K562 (cell line): ENCODE data around the gene PPP6C. TPM values are rescaled to one million over a fixed set of nuclear protein-coding genes. Genes with fewer than 3 reads are reported as not detected.

Experiments
- ASH1L ChIP-seq: fragments of 450-650 bp; IDR thresholded peaks from 2 replicates; pipeline ENCODE4 v1.6.1; 2018; ENCODE audit warnings: borderline replicate concordance, mild to moderate bottlenecking, low read depth; ENCODE audit not compliant: partially characterized antibody
- BACH1 ChIP-seq: fragments of 200-800 bp; sonication (Bioruptor generic); IDR thresholded peaks from 2 replicates; pipeline ENCODE4 v1.6.1; 2016; ENCODE audit warnings: missing genetic modification characterization, missing compliant biosample characterization
- FOSL1 ChIP-seq: fragments of 200-800 bp; sonication (Bioruptor generic); conservative IDR thresholded peaks from 2 replicates; pipeline ENCODE4 v1.6.1; 2016; ENCODE audit warnings: missing genetic modification characterization, missing compliant biosample characterization
- GATAD2B ChIP-seq: fragments of 450-650 bp; IDR thresholded peaks from 2 replicates; pipeline ENCODE4 v1.6.1; 2017; ENCODE audit warnings: mild to moderate bottlenecking, borderline replicate concordance
- MAFF ChIP-seq: IDR thresholded peaks from 2 replicates; pipeline ENCODE4 v1.6.1; 2012; ENCODE audit warnings: low read length, improper control_type of control experiment
- MAFK ChIP-seq: IDR thresholded peaks from 2 replicates; pipeline ENCODE4 v1.6.1; 2011; ENCODE audit warnings: low read length, improper control_type of control experiment
- MCM3 ChIP-seq: fragments of 450-650 bp; IDR thresholded peaks from 2 replicates; pipeline ENCODE4 v1.6.1; 2016
- NCOR1 ChIP-seq: fragments of 450-650 bp; IDR thresholded peaks from 2 replicates; pipeline ENCODE4 v1.6.1; 2016; ENCODE audit warnings: mild to moderate bottlenecking, moderate library complexity
- NR1H2 ChIP-seq: sonication (generic); formaldehyde crosslinking; IDR thresholded peaks from 2 replicates; pipeline ENCODE4 v1.4.0; 2020; ENCODE audit warnings: mild to moderate bottlenecking, missing genetic modification reagents
- POLR2B ChIP-seq: fragments of 450-650 bp; IDR thresholded peaks from 2 replicates; pipeline ENCODE4 v1.6.1; 2018; ENCODE audit warnings: low read depth; ENCODE audit not compliant: partially characterized antibody
- RBM14 ChIP-seq: fragments of 200-400 bp; formaldehyde crosslinking; IDR thresholded peaks from 2 replicates; pipeline ENCODE4 v1.6.1; 2018; ENCODE audit warnings: low read depth, mild to moderate bottlenecking, low read length, moderate library complexity, borderline replicate concordance; ENCODE audit not compliant: insufficient read depth
- SAP30 ChIP-seq: fragments of 200-600 bp; sonication (generic); IDR thresholded peaks from 2 replicates; pipeline ENCODE4 v1.6.1; 2012; ENCODE audit warnings: borderline replicate concordance, low read depth, mild to moderate bottlenecking, moderate library complexity, low read length, control low read depth, inconsistent platforms; ENCODE audit not compliant: insufficient read depth, poor library complexity, severe bottlenecking
- SMAD4 ChIP-seq: fragments of 250-450 bp; sonication (Bioruptor Pico); conservative IDR thresholded peaks from 2 replicates; pipeline ENCODE4 v1.8.0; 2021; ENCODE audit warnings: inconsistent platforms, mild to moderate bottlenecking, moderate library complexity
- SRF ChIP-seq, 2 experiments: fragments of 250-450, 450-650 bp in 1 of 2; sonication (Bioruptor Pico) in 1 of 2; sonication (generic) in 1 of 2; formaldehyde crosslinking; IDR thresholded peaks; 2 replicates each; pipeline versions ENCODE4 v1.5.0 to v1.5.1; 2020 to 2022; ENCODE audit warnings: mild to moderate bottlenecking in 1 of 2, missing genetic modification reagents in 1 of 2
- SRSF9 ChIP-seq: fragments of 200-400 bp; formaldehyde crosslinking; IDR thresholded peaks from 2 replicates; pipeline ENCODE4 v1.6.1; 2017; ENCODE audit warnings: low read depth, low read length, borderline replicate concordance
- STAT5A ChIP-seq: IDR thresholded peaks from 2 replicates; pipeline ENCODE4 v1.6.1; 2012; ENCODE audit warnings: low read length, inconsistent platforms, borderline replicate concordance
- STAT5B ChIP-seq: fragments of 250-450 bp; sonication (Bioruptor Pico); IDR thresholded peaks from 2 replicates; pipeline ENCODE4 v1.8.0; 2021; ENCODE audit warnings: mild to moderate bottlenecking, inconsistent platforms
- TCF7L2 ChIP-seq: fragments of 150-350 bp; IDR thresholded peaks from 2 replicates; pipeline ENCODE4 v1.6.1; 2016; ENCODE audit warnings: low read depth, mild to moderate bottlenecking, low read length, moderate library complexity
- ZFPM2 ChIP-seq: fragments of 250-450 bp; sonication (Bioruptor Pico); IDR thresholded peaks from 2 replicates; pipeline ENCODE4 v1.5.1; 2022; ENCODE audit warnings: mild to moderate bottlenecking
- ZNF140 ChIP-seq: fragments of 250-450 bp; sonication (Bioruptor Pico); IDR thresholded peaks from 2 replicates; pipeline ENCODE4 v1.8.0; 2021; ENCODE audit warnings: moderate library complexity, mild to moderate bottlenecking, inconsistent platforms
- ZNF212 ChIP-seq: fragments of 450-650 bp; formaldehyde crosslinking; IDR thresholded peaks from 2 replicates; pipeline ENCODE4 v1.4.0; 2020; ENCODE audit warnings: mild to moderate bottlenecking
- ZNF224 ChIP-seq: sonication (generic); formaldehyde crosslinking; IDR thresholded peaks from 2 replicates; pipeline ENCODE4 v1.8.0; 2022; ENCODE audit warnings: mild to moderate bottlenecking, missing genetic modification reagents
- ZNF41 ChIP-seq: fragments of 250-450 bp; sonication (Bioruptor Pico); conservative IDR thresholded peaks from 2 replicates; pipeline ENCODE4 v1.4.0; 2020; ENCODE audit warnings: mild to moderate bottlenecking
- ZNF583 ChIP-seq: fragments of 250-450 bp; sonication (Bioruptor Pico); IDR thresholded peaks from 2 replicates; pipeline ENCODE4 v1.4.0; 2020
- ZNF717 ChIP-seq: fragments of 250-450 bp; sonication (Bioruptor Pico); IDR thresholded peaks from 2 replicates; pipeline ENCODE4 v1.5.0; 2021
- ZNF76 ChIP-seq: fragments of 250-450 bp; sonication (Bioruptor Pico); IDR thresholded peaks from 2 replicates; pipeline ENCODE4 v1.4.0; 2020; ENCODE audit warnings: mild to moderate bottlenecking, moderate library complexity, borderline replicate concordance
- polyA plus RNA-seq, 8 experiments: library from polyadenylated mRNA; depleted of rRNA in 4 of 8; stranded (reverse) in 5 of 8; unstranded in 3 of 8; fragments of >200 nt; fragmentation: Nextera tagmentation in 2 of 8; fragmentation: Illumina TruSeq in 1 of 8; extraction: Ambion mirVana in 2 of 8; extraction: Trizol in 1 of 8; gene quantifications; 2 replicates each; pipeline versions ENCODE4 v1.2.1 to v1.2.3, GENCODE V29; 2011 to 2014; ENCODE audit warnings: inconsistent platforms in 1 of 8, missing spikeins in 1 of 8
- total RNA-seq, 7 experiments: library from RNA; depleted of rRNA in 6 of 7; stranded (reverse); fragments of >200 nt in 6 of 7; fragmentation: Illumina TruSeq in 2 of 7; extraction: Trizol in 2 of 7; gene quantifications; 2 replicates each; pipeline versions ENCODE4 v1.2.1 to v1.2.3, GENCODE V29; 2011 to 2021; ENCODE audit warnings: low replicate concordance in 1 of 7
- TF ChIP-seq, protein P1 (sequence below): fragments of 450-650 bp; formaldehyde crosslinking; IDR thresholded peaks from 2 replicates; pipeline ENCODE4 v1.4.0; 2022; ENCODE audit warnings: missing genetic modification characterization
- TF ChIP-seq, protein P2 (sequence below): IDR thresholded peaks from 3 replicates; pipeline ENCODE4 v1.6.1; 2011; ENCODE audit warnings: borderline replicate concordance, mild to moderate bottlenecking; ENCODE audit not compliant: insufficient read length, insufficient read depth
- TF ChIP-seq, protein P3 (sequence below): sonication (generic); formaldehyde crosslinking; IDR thresholded peaks from 2 replicates; pipeline ENCODE4 v1.8.0; 2022; ENCODE audit warnings: mild to moderate bottlenecking, missing genetic modification reagents

PPP6C gene
- total and polyA plus RNA-seq, 9 of the 15 experiments (the other 6 are each of a cell fraction or from before 2014, with no cell fraction given): 18.8 to 44.8 (median 38.3) TPM

DNA sequence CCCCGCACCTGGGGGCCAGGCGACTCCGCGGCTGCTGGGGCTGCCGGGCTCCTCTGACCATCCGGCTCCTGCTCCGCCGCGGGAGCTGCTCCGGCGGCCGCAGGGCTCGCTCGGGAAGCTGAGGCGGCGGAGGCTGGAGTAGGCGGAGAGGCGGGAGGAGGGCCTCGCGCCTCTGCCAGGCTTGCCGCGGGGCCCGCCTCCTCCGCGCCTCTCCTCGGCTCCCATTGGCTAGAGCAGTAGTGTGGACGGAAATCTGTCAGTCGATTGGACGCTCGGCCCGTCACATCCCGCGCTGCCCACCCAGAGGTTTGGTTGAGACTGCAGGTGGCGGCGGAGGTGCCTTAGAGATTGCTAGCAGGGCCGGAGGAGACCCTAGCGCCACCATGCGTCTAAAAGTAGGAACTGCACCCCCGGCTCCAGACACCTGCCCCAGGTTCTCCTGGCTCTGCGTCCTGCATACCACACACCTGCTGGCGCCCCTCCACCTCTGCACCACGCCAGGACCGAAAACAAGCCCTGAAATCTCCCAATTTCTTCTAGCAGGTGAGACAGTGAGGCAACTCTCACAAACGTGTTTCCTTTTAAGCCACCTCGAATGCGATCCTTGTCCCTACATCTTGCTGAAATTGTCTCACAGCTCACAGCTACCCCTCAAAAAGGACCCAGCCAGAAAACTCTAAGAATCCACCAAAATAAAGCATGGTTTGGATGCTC lies 46.1 kb downstream of the PPP6C start, which contains the start of gene SCAI (continued):
- no peak for TF ChIP-seq SRSF9
- no peak for TF ChIP-seq SRF (CRISPR knock-in tag; IDR thresholded peaks at IDR 0.05)
- peak; percentile 95 for TF ChIP-seq ASH1L
- no peak for TF ChIP-seq ZNF224 (CRISPR knock-in tag)
- TF ChIP-seq ZNF76 (CRISPR knock-in tag): no peak
- no peak for TF ChIP-seq MAFK
- TF ChIP-seq GATAD2B: no peak
- no peak for TF ChIP-seq SAP30
- TF ChIP-seq SMAD4 (CRISPR knock-in tag): peak; percentile 60
- TF ChIP-seq RBM14: no peak
- TF ChIP-seq, protein P1, sequence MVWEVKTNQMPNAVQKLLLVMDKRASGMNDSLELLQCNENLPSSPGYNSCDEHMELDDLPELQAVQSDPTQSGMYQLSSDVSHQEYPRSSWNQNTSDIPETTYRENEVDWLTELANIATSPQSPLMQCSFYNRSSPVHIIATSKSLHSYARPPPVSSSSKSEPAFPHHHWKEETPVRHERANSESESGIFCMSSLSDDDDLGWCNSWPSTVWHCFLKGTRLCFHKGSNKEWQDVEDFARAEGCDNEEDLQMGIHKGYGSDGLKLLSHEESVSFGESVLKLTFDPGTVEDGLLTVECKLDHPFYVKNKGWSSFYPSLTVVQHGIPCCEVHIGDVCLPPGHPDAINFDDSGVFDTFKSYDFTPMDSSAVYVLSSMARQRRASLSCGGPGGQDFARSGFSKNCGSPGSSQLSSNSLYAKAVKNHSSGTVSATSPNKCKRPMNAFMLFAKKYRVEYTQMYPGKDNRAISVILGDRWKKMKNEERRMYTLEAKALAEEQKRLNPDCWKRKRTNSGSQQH: no peak
- no peak for TF ChIP-seq ZNF41 (CRISPR knock-in tag)
- TF ChIP-seq NCOR1: no peak
- TF ChIP-seq ZNF140 (CRISPR knock-in tag): no peak
- TF ChIP-seq STAT5A: no peak
- TF ChIP-seq ZNF717: no peak
- TF ChIP-seq FOSL1 (tag): no peak
- no peak for TF ChIP-seq ZFPM2 (CRISPR knock-in tag)
- no peak for TF ChIP-seq MCM3
- TF ChIP-seq, protein P2, sequence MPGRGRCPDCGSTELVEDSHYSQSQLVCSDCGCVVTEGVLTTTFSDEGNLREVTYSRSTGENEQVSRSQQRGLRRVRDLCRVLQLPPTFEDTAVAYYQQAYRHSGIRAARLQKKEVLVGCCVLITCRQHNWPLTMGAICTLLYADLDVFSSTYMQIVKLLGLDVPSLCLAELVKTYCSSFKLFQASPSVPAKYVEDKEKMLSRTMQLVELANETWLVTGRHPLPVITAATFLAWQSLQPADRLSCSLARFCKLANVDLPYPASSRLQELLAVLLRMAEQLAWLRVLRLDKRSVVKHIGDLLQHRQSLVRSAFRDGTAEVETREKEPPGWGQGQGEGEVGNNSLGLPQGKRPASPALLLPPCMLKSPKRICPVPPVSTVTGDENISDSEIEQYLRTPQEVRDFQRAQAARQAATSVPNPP: no peak
- TF ChIP-seq ZNF212 (CRISPR knock-in tag): no peak
- no peak for TF ChIP-seq TCF7L2
- TF ChIP-seq NR1H2 (CRISPR knock-in tag): no peak
- no peak for TF ChIP-seq ZNF583 (CRISPR knock-in tag)
- no peak for TF ChIP-seq BACH1 (tag)
- TF ChIP-seq, protein P3, sequence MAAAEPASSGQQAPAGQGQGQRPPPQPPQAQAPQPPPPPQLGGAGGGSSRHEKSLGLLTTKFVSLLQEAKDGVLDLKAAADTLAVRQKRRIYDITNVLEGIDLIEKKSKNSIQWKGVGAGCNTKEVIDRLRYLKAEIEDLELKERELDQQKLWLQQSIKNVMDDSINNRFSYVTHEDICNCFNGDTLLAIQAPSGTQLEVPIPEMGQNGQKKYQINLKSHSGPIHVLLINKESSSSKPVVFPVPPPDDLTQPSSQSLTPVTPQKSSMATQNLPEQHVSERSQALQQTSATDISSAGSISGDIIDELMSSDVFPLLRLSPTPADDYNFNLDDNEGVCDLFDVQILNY (CRISPR knock-in tag): no peak
- no peak for TF ChIP-seq STAT5B (CRISPR knock-in tag)
- TF ChIP-seq MAFF: no peak
- no peak for TF ChIP-seq POLR2B
